Activated CD4-positive, alpha-beta T cell treated with anti-CD3 and anti-CD28 coated beads for 36 hours (primary cell): ENCODE results near the gene ARHGAP22. TPM values are rescaled to one million over a fixed set of nuclear protein-coding genes. Genes with fewer than 3 reads are reported as not detected.

ENCODE experiments used
- ATAC-seq: fragments of 200-7000 bp; cut with Tn5 transposase; one replicate; pipeline ENCODE4 v1.10.0; 2021; ENCODE audit warnings: mild to moderate bottlenecking, moderate library complexity
- CTCF ChIA-PET: fragments of 350-600 bp; sonication (Branson Sonifier 250); formaldehyde crosslinking; loops from one replicate; lab custom pipeline; 2021; ENCODE audit warnings: antibody characterized with exemption; lab: Charles Lee
- POLR2A ChIA-PET: fragments of 350-600 bp; sonication (Branson Sonifier 250); formaldehyde crosslinking; loops from one replicate; lab custom pipeline; 2021; ENCODE audit warnings: antibody characterized with exemption, inconsistent platforms; lab: Charles Lee
- DNase-seq: peaks from one replicate; pipeline ENCODE4 v3.0.0-alpha.2; 2020
- H3K27ac Mint-ChIP-seq: one replicate; pipeline ENCODE4 v1.8.0; 2021; ENCODE audit warnings: mixed read lengths
- H3K27me3 Mint-ChIP-seq: one replicate; pipeline ENCODE4 v1.8.0; 2021; ENCODE audit warnings: mixed read lengths
- H3K36me3 Mint-ChIP-seq: one replicate; pipeline ENCODE4 v1.8.0; 2021; ENCODE audit warnings: low read depth, mixed read lengths
- H3K4me1 Mint-ChIP-seq: one replicate; pipeline ENCODE4 v1.8.0; 2021; ENCODE audit warnings: mixed read lengths
- H3K4me3 Mint-ChIP-seq: one replicate; pipeline ENCODE4 v1.8.0; 2021; ENCODE audit warnings: mild to moderate bottlenecking, moderate library complexity, mixed read lengths
- H3K9me3 Mint-ChIP-seq: one replicate; pipeline ENCODE4 v1.8.0; 2021; ENCODE audit warnings: low read depth, mixed read lengths
- intact Hi-C, 2 experiments: fragments of 100-400 bp; cut with DNase I in 1 of 2; cut with micrococcal nuclease in 1 of 2; formaldehyde crosslinking; loops; one replicate each; pipeline versions ENCODE4 v1.14.2 to v1.15.1; 2022 to 2024; cut with DNase I, micrococcal nuclease
- total RNA-seq, 2 experiments: library from RNA; stranded (reverse); gene quantifications; one replicate each; pipeline ENCODE4 v1.2.3, GENCODE V29; 2021

ARHGAP22 gene
- total RNA-seq, 2 experiments from 2014 or later, result 0.27 to 0.47 TPM

- no peak for ATAC-seq
- CTCF ChIA-PET, result no interaction called here
- Mint-ChIP-seq H3K36me3 (no peaks in the 10 kb centered on the region), H3K4me1 (no peaks in the 10 kb centered on the region), H3K4me3 (no peak overlapping the region), H3K27ac (no peak overlapping the region), H3K9me3 (peaks cover 6% of the 10 kb centered on the region), H3K27me3 (peaks cover 18% of the 10 kb centered on the region)
- no peak for DNase-seq
- intact Hi-C loops, result no loop called here
- POLR2A ChIA-PET, result no interaction called here
Measured at GRCh38 chr10:48612236-48612943, 7.5 kb upstream of the ARHGAP22 start.

DNA sequence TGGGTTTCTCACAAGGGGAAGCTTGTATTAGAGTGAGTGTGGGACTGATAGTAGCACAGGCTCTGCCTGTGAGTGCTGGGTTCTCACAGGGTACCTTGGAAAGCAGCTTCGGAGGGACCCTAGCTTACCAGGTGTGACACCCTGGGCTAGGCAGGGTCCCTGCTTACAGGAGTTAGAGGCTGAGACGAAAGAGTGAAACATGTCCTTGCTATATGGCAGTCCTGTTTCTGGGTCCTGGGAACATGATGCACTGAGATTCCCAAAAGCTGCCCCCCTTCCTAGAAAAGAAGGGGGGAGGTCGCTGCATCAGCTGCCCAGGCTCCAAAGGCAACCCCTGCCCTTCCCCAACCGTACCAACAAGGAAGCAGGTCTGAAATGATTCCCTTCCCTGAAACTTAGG, 6.3 kb upstream of the ARHGAP22 start:
- Mint-ChIP-seq H3K27ac (no peak overlapping the region), H3K4me1 (no peaks in the 10 kb centered on the region), H3K9me3 (peaks cover 4% of the 10 kb centered on the region), H3K4me3 (no peak overlapping the region), H3K27me3 (peaks cover 27% of the 10 kb centered on the region), H3K36me3 (no peaks in the 10 kb centered on the region)
- no peak for DNase-seq
- no peak for ATAC-seq
- CTCF ChIA-PET, result interaction anchor here (1.1 to 1.3 kb wide), 3 partner anchors 9 to 45 kb away, joined by 3 to 8 read pairs (median 4); no protein-coding TSS in a partner anchor
- POLR2A ChIA-PET, result no interaction called here
- intact Hi-C loops, result no loop called here

- no peak overlapping the region for H3K27ac Mint-ChIP-seq
- intact Hi-C loops, result no loop called here
- DNase-seq (no peak), ATAC-seq (no peak)
- CTCF ChIA-PET, result interaction anchor here (0.5 to 1.3 kb wide), 6 partner anchors 10 to 48 kb away, joined by 3 to 8 read pairs (median 3); no protein-coding TSS in a partner anchor
- no peaks in the 10 kb centered on the region for H3K4me1 Mint-ChIP-seq
- peaks cover 30% of the 10 kb centered on the region for H3K27me3 Mint-ChIP-seq
- POLR2A ChIA-PET, result no interaction called here
- peaks cover under 1% of the 10 kb centered on the region for H3K9me3 Mint-ChIP-seq
- H3K4me3 Mint-ChIP-seq, result no peak overlapping the region
- no peaks in the 10 kb centered on the region for H3K36me3 Mint-ChIP-seq
Measured at GRCh38 chr10:48610585-48611093, 5.8 kb upstream of the ARHGAP22 start.

GRCh38 chr10:48609899-48610584, 5.2 kb upstream of the ARHGAP22 start:
- intact Hi-C loops, result loop anchor here in 1 of 2 experiments (5.0 kb wide), 1 partner anchor 248 kb away; no protein-coding TSS in a partner anchor
- peaks cover 34% of the 10 kb centered on the region for H3K27me3 Mint-ChIP-seq
- CTCF ChIA-PET, result interaction anchor here (0.5 to 1.3 kb wide), 6 partner anchors 11 to 49 kb away, joined by 3 to 8 read pairs (median 3); no protein-coding TSS in a partner anchor

DNA sequence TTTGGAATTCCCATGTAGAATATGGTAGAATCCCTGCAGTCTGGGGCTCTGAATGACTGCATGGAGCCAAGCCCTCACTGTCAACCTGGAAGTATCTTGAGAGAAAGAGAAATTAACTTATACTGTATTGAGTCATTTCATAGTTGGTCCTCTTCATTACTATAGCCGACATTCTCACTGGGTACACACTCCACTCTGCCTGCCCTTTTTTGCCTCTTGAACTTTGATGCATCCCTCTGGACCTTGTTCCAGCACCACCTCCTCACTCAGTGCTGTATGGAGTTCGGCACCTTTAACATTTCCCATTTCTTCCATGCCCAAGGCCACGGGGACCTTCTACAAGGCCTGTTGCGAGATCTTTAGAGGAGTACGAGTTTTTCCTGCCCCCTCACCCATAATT, 4.6 kb upstream of the ARHGAP22 start:
- DNase-seq, result no peak
- no peak overlapping the region for H3K4me3 Mint-ChIP-seq
- no peaks in the 10 kb centered on the region for H3K36me3 Mint-ChIP-seq
- intact Hi-C loops, result loop anchor here in 1 of 2 experiments (5.0 kb wide), 1 partner anchor 247 kb away; no protein-coding TSS in a partner anchor
- H3K9me3 Mint-ChIP-seq, result no peaks in the 10 kb centered on the region
- H3K27me3 Mint-ChIP-seq, result peaks cover 38% of the 10 kb centered on the region
- ChIA-PET POLR2A (no interaction called here), CTCF (interaction anchor here (2.8 kb wide), 1 partner anchor 47 kb away, joined by 19 read pairs; no protein-coding TSS in a partner anchor)
- peaks cover 6% of the 10 kb centered on the region for H3K4me1 Mint-ChIP-seq
- no peak for ATAC-seq
- no peak overlapping the region for H3K27ac Mint-ChIP-seq

More at GRCh38 chr10:48609899-48610584, 5.2 kb upstream of the ARHGAP22 start:
- Mint-ChIP-seq H3K4me3 (no peak overlapping the region), H3K4me1 (peaks cover 3% of the 10 kb centered on the region), H3K27ac (no peak overlapping the region), H3K9me3 (no peaks in the 10 kb centered on the region), H3K36me3 (no peaks in the 10 kb centered on the region)
- POLR2A ChIA-PET, result no interaction called here
- ATAC-seq (no peak), DNase-seq (no peak)

DNA sequence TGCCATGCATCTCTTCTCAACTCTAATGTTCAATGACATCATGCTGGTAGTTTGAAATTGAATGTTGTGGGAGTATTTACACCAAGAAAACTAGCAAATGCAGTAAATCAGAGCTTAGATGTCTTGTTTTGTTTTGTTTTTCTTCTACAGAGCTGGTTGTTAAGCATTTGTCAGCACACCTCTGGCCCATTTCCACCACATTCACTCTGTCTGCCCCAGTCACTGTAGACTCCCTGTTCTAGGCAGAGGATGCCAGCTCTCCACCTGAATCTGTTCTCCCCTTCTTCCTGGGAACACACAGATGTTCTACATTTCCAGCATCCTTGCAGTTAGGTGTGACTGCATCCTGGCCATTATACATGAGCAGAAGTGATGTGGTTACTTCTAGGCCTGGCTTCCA, 4.1 kb upstream of the ARHGAP22 start:
- POLR2A ChIA-PET, result no interaction called here
- Mint-ChIP-seq H3K9me3 (no peaks in the 10 kb centered on the region), H3K27ac (no peak overlapping the region), H3K36me3 (no peaks in the 10 kb centered on the region), H3K4me3 (no peak overlapping the region), H3K4me1 (peaks cover 6% of the 10 kb centered on the region), H3K27me3 (peaks cover 40% of the 10 kb centered on the region)
- DNase-seq (no peak), ATAC-seq (no peak)
- CTCF ChIA-PET, result interaction anchor here (0.9 to 2.8 kb wide), 2 partner anchors 10 to 47 kb away, joined by 5 to 19 read pairs; no protein-coding TSS in a partner anchor
- intact Hi-C loops, result loop anchor here (1.0 to 5.0 kb wide), 2 partner anchors 47 to 247 kb away; no protein-coding TSS in a partner anchor

DNA sequence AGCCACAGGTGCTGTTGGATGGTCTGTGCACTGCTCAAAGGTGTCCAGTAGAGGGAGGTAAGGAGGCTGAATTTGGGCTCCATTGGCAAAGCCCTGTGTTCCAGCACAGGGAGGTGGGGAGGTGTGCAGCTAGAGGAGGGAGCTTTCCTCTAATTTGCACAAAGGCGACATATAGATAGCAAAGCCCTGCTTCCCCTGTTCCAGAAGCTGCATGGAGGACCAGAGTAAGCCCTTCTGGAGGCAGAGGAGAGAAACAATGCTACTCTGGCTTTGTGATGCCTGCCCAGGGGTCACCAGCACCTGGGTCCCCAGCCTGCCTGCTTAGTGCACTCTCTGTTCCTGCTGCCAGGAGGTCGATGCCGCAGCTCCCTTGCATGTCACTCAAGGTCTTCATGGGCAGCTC, 3.4 kb upstream of the ARHGAP22 start:
- DNase-seq, result peak; percentile 55
- no peaks in the 10 kb centered on the region for H3K9me3 Mint-ChIP-seq
- CTCF ChIA-PET, result interaction anchor here (0.7 to 2.8 kb wide), 8 partner anchors 9 to 456 kb away, joined by 3 to 19 read pairs (median 4); no protein-coding TSS in a partner anchor
- POLR2A ChIA-PET, result no interaction called here
- peaks cover 6% of the 10 kb centered on the region for H3K4me1 Mint-ChIP-seq
- H3K27me3 Mint-ChIP-seq, result peaks cover 42% of the 10 kb centered on the region
- ATAC-seq, result peak; percentile 86
- H3K27ac Mint-ChIP-seq, result no peak overlapping the region
- no peaks in the 10 kb centered on the region for H3K36me3 Mint-ChIP-seq
- intact Hi-C loops, result loop anchor here (1.0 to 5.0 kb wide), 2 partner anchors 48 to 246 kb away; no protein-coding TSS in a partner anchor
- H3K4me3 Mint-ChIP-seq, result no peak overlapping the region

GRCh38 chr10:48607356-48608278, 2.7 kb upstream of the ARHGAP22 start:
- no peak overlapping the region for H3K27ac Mint-ChIP-seq
- H3K27me3 Mint-ChIP-seq, result peaks cover 39% of the 10 kb centered on the region
- H3K36me3 Mint-ChIP-seq, result no peaks in the 10 kb centered on the region
- no peak for ATAC-seq
- no peak for DNase-seq
- H3K9me3 Mint-ChIP-seq, result no peaks in the 10 kb centered on the region
- intact Hi-C loops, result loop anchor here (1.0 to 5.0 kb wide), 2 partner anchors 49 to 245 kb away; no protein-coding TSS in a partner anchor
- ChIA-PET CTCF (interaction anchor here (0.6 to 2.8 kb wide), 9 partner anchors 8 to 457 kb away, joined by 3 to 19 read pairs (median 3); no protein-coding TSS in a partner anchor), POLR2A (no interaction called here)
- peaks cover 6% of the 10 kb centered on the region for H3K4me1 Mint-ChIP-seq
- H3K4me3 Mint-ChIP-seq, result no peak overlapping the region

GRCh38 chr10:48606530-48607355, 1.9 kb upstream of the ARHGAP22 start:
- CTCF ChIA-PET, result interaction anchor here (1.0 to 2.8 kb wide), 3 partner anchors 49 to 555 kb away, joined by 3 to 19 read pairs (median 14); no protein-coding TSS in a partner anchor
- H3K27ac Mint-ChIP-seq, result no peak overlapping the region
- no peaks in the 10 kb centered on the region for H3K9me3 Mint-ChIP-seq
- H3K4me1 Mint-ChIP-seq, result peaks cover 6% of the 10 kb centered on the region
- intact Hi-C loops, result loop anchor here in 1 of 2 experiments (5.0 kb wide), 1 partner anchor 244 kb away; no protein-coding TSS in a partner anchor
- H3K27me3 Mint-ChIP-seq, result peaks cover 36% of the 10 kb centered on the region
- no peak for DNase-seq
- no peak overlapping the region for H3K4me3 Mint-ChIP-seq
- no peak for ATAC-seq
- no peaks in the 10 kb centered on the region for H3K36me3 Mint-ChIP-seq
- POLR2A ChIA-PET, result no interaction called here
